HG02610 (cell line): ENCODE measurements around the gene PREX1.
"Not testable (repeated sequence)": the region's sequence is repeated elsewhere in the genome, so short reads cannot be mapped to it uniquely, and the experiment has no call there.

ENCODE experiments used
- ATAC-seq: cut with Tn5 transposase; IDR thresholded peaks from one replicate; pipeline ENCODE4 v1.9.1; 2021; ENCODE audit warnings: mild to moderate bottlenecking, moderate library complexity; ENCODE audit not compliant: unreplicated experiment

PREX1 gene

DNA sequence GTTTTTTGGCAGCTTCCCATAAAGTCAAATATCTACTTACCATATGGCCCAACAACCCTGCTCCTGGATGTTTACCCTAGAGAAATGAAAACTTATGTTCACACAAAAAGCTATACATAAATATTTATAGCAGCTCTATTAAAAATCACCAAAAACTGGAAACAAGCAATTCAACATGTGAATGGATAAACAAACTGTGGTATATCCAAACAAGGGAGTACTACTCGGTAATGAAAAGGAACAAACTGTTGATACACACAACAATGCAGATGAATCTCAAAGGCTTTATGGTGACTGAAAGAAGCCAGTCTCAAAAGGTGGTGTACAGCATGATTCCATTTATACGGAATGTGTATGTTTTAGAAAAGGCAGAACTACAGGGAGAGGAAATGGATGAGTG lies 48.4 kb downstream of the PREX1 start:
- ATAC-seq: no peak

- ATAC-seq: no peak
Measured at GRCh38 chr20:48777821-48778220, 50.0 kb downstream of the PREX1 start.

- ATAC-seq: no peak
Measured at GRCh38 chr20:48777005-48777404, 50.8 kb downstream of the PREX1 start.

DNA sequence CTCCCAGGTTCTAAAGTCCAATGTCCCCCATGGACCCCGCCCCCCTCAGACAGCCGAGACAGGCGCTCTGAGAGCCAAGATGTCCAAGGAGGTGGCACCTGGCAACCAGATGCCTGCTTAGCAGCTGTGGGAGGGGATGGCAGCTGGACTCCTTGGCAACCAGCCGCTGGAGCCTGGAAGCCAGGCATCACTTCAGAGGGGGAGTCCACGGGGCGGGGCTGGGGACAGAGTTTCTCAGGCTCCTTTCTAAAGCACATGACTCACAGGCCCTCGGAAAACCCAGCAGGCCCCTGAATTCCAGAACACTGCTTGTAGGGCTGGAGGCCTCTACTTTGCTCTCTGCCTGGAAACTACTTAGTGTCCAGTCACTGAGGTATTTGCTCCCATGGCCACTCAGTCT lies 51.5 kb downstream of the PREX1 start:
- no peak for ATAC-seq

- ATAC-seq: not testable (repeated sequence)
Measured at GRCh38 chr20:48775545-48775944, 52.3 kb downstream of the PREX1 start.

GRCh38 chr20:48774696-48775095 lies 53.1 kb downstream of the PREX1 start:
- no peak for ATAC-seq

GRCh38 chr20:48773837-48774418 lies 53.9 kb downstream of the PREX1 start:
- ATAC-seq: no peak

DNA sequence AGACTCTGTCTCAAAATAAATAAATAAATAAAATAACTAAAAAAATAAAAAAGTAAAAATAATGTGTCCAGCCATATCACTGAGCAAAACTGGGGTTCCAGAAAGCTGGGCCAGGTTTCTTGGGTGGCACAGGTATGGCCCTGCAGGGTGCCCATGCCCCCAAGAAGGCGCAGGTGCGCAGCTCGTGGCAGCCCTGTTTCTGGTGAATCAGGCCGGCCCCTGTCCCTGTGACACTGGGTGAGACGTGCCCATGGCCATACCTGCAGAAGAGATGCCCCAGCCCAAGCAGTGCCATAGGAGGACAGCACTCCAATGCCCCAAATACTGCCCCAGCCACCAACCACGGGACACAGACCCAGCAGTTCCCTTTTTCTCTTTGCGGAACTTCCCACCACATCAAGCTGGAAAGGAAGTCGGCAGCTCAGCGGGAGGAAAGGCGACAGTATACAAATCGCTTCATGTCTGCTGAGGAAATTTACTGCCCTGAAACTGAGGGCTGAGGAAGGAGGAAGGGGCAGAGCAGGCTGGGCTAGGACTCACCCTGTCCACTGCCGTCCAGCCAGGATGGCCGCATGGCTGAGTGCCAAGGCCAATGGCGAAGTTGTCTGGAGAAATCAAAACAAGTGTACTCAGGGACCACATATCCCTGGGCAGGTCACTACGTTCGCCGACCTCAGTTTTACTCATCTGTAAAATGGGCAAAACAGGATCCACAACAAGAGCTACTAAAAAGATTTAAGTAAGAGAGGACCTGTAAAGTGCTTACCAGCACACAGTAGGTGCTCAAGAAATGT lies 55.4 kb downstream of the PREX1 start:
- ATAC-seq: no peak

- ATAC-seq: no peak
Measured at GRCh38 chr20:48771542-48771941, 56.3 kb downstream of the PREX1 start.

DNA sequence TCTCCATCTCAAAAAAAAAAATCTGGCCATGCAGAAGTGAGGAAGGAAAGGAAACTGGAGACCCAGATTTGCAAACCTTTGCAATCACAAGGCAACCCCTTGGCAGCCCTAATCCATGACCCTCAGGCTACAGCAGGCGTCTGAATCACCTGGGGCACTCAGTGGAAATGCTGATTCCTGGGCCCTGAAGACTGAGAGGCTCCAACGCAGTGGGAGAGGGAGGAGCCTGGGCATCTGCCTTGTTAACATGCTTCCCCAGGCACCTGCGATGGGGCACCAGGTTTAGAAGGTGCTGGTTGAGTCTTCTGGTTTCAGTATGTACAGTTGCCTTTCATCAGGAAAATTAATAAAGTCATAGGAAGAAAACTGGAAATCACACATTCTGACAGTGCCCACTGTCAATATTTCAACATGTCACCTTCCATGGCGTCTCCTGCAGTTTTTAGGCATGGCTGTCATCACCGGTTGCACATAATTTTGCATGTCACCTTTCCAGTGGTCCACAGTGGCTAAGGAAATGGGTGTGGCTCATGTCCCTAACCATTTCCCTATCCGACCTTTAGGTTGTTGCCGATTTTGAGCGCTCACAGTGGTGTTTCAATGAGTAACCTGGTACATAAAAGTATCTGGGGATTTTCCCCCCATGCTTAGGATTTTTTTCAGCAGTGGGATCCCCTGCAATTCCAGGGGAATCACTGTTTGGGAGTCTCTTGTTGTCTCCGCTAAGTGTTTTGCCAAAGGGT lies 56.9 kb downstream of the PREX1 start:
- no peak for ATAC-seq

DNA sequence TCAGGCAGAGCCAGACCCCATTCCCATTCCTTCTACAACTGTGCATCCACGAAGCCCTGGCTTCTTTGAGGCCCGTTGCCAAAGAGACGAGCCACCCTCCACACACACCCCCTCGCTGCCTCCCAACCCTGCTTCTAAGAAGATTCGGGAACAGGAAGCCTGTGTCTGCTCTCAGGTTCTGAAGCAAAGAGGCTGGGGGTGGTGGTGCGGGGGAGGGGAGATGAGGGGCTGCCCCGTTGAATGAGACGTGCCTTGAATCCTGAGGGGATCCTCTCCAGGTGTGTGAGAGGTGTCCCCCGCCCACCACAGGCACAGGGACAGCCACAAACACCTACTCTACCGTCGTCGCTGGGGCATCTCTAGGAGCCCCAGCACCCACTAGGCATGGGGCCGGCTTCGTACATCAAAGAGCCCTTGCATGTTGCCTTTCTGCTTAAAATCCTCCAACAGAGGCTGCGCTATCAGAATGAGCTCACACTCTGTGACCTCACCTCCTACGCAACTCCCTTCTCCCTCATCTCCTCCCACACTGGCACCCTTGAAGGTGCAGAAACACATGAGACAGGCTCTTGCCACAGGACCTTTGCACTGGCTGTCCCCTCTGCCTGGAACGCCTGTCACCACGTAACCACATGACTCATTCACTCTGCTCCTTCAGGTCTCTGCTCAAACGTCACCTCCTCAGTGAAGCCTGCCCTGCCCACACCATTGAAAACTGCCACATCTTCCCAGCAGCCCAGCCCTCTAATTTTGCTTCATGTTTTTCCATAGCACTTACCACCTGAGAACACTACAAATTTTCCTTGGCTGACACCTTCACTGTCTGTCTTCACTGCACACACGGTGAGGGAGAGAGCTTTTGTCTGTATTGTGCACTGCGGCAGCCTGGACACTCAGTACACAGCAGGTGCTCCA lies 58.5 kb downstream of the PREX1 start:
- ATAC-seq: no peak

DNA sequence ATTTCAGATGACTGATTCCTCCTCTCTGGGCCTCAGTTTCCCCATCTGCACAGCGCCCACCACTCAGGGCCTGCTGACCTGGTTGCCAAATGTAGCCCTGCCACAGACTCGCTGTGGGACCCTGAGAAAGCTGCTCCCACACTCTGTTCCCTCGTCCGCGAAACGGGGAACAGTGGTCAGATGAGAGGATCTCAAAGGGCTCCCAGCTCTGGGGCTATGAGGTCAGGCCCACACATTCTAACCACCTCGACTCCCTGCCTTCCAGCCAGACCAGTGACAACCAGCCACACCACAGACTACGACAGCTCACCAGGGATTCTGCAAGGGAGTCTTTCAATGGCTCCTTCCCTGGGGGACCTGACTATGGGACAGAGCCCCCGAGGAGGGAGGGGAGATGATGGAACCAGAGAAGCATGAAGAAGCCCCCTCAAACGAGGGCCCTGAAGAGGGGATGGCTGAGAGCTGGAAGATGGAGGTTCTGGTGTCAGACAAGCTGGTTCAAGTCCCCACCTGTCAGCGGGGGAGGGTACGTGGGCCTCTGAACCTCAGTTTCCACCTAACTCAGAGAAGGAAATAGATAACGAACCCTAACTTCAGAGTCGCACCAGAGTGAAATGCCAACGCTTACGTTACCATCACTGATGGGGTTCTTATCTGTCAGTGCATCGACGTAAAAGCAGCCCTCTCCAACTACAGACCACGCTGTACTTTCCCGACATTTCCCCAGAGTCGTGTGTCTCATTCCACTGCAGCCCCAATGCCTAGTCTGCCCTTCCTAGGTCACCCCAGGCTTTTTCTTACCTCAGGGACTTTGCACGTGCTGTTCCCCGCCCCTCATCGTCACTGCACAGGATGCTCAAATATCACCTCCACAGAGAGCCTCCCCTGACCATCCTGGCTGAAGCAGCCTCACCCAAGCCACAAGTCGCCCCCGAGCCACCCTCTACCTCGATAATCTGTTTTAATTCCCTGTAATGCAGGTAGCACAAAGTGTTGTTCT lies 60.5 kb downstream of the PREX1 start:
- no peak for ATAC-seq

GRCh38 chr20:48766205-48766604 lies 61.6 kb downstream of the PREX1 start:
- ATAC-seq: no peak

GRCh38 chr20:48765359-48765758 lies 62.4 kb downstream of the PREX1 start:
- no peak for ATAC-seq

DNA sequence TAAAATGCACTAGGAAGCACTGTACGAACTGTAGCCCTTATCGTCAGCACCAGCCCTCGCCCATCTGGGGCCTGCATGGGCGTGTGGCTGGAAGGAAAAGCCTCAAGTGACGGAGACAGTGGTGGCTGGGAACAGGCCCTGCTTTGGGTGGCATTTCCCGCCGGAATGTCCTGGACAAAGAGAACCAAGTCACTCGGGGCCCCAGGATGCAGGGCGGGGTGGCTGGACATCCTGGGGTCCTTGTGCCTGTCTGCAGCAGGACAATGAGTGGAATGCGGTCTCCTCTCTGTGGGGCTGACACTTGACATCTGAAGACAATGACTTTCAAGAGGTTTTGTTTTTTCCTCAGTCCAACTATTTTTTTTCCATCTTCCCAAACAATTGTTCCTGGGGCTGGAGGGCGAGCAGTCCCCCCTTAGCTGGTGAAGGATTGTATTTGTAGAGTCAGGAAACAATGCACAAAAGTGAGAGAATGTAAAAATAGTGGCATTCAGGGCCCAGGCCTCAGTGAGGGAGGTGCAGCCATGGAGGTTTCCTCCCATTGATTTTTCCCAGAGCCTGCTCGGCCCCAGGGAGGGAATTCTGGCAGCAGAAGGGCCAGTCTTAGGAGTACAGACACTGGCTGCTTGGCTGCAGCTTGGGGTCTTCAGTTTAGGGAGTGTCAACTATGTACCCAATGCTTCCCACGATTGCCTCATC lies 64.4 kb downstream of the PREX1 start:
- no peak for ATAC-seq

- ATAC-seq: no peak
Measured at GRCh38 chr20:48761874-48762273, 65.9 kb downstream of the PREX1 start.

DNA sequence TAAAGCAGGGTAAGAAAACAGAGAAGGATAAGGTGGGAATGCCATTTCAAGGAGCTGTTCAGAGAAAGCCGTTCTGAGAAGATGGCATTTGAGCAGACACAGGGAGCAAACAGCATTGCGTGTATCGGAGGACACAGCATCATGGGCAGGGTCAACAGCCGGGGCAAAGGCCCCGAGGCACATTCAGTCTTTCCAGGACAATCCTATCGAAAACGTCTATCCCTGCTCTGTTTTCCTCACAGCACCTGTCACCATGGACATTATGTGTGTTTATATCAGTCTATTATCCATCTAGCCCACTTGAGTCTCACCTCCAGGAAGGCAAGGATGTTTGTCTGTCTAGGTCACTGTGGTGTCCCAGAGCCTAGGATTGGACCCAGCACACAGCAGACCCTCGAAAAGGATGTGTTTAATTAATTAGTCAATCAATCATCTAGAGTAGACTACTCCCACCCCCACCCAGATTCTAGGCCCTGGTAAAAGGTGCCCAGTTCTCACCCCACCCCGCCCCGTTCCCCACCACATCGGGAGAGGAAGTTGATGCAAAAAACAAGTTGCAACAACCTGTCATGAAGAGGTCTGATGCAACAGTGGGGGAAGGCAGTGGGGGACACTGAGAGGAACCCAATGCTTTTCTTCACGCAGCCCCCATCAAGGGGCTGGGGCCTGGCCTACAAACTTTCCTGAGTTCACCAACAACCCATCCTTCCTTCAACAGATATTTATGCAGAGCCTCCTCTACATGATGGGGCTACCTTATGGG lies 66.6 kb downstream of the PREX1 start:
- ATAC-seq: no peak

GRCh38 chr20:48760403-48760983 lies 67.3 kb downstream of the PREX1 start:
- peak; percentile 52 for ATAC-seq
